ENCODE results near the gene POLR2I. TPM values are rescaled to one million over a fixed set of nuclear protein-coding genes. Genes with fewer than 3 reads are reported as not detected.

Gene POLR2I
- total and polyA plus RNA-seq, 11 donors = 80.4 to 180 (median 107) TPM

DNA sequence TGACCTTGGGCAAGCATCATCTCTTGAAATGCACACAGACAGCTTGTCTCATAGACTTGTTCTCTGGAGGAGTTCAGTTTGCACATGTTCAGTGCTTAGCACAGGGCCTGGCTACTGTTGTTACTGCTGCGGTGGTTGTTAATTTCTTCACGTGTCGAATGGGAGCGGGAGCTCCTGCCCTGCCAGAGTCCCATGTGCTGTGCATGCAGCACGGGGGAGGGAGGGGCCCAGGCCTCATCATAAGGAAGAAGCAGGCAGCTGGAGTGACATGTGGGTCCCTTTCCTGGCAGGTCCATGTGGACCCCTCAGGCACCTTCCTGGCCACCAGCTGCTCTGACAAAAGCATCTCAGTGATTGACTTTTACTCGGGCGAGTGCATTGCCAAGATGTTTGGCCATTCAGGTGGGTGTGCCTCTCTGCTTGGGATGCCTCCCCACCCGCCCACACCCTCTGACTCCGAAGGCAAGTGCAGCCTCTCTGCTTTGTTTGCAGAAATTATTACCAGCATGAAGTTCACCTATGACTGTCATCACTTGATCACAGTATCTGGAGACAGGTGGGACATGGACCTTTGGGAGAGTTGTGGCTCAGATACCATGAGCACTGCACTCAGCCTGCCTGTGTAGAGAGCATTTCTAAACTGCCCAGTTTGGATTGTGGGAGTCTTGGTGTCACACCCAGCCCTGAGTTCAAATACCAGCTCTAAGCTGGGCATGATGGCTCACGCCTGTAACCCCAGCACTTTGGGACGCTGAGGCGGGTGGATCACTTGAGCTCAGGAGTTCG is 23.6 kb downstream of the POLR2I start:
- H3K27ac ChIP-seq = no peak overlapping the region
- H3K4me1 ChIP-seq = peaks cover 0 to 16% (median 3%) of the 10 kb centered on the region in 12 donors
- 80 to 96% (median 91%) methylated on average over 13 of the region's 13 CpGs for WGBS, 4 donors
- H3K36me3 ChIP-seq = peaks cover 0 to 4% (median 0%) of the 10 kb centered on the region in 9 donors
- no peaks in the 10 kb centered on the region for H3K9me3 ChIP-seq
- intact Hi-C loops (cut with DNase I) = no loop called here
- ATAC-seq = no peak
- TF ChIP-seq, protein P1, sequence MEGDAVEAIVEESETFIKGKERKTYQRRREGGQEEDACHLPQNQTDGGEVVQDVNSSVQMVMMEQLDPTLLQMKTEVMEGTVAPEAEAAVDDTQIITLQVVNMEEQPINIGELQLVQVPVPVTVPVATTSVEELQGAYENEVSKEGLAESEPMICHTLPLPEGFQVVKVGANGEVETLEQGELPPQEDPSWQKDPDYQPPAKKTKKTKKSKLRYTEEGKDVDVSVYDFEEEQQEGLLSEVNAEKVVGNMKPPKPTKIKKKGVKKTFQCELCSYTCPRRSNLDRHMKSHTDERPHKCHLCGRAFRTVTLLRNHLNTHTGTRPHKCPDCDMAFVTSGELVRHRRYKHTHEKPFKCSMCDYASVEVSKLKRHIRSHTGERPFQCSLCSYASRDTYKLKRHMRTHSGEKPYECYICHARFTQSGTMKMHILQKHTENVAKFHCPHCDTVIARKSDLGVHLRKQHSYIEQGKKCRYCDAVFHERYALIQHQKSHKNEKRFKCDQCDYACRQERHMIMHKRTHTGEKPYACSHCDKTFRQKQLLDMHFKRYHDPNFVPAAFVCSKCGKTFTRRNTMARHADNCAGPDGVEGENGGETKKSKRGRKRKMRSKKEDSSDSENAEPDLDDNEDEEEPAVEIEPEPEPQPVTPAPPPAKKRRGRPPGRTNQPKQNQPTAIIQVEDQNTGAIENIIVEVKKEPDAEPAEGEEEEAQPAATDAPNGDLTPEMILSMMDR (IDR thresholded peaks at IDR 0.05) = no peak
- no peak for TF ChIP-seq POLR2A (IDR thresholded peaks at IDR 0.05)
- DNase-seq = no peak
- H3K27me3 ChIP-seq = no peaks in the 10 kb centered on the region
- no peak overlapping the region for H3K4me3 ChIP-seq

DNA sequence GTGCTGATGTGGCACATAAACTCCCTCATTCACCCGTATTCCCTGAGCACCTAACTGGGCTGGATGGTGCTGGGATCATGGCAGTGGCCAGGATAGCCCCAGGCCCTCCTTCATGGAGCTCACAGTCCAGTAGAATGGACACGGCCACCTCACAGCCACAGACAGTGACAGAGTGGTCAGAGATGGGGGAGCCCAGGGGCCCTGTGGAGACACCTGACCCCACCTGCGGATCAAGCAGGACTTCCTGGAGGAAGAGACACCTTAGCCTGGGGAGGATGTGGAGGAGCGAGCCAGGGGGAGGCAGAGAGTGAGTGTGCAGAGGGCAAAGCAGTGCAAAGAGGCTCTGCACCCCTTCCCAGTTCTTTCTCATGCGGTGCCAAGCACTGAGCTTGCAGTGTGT is 24.8 kb downstream of the POLR2I start:
- H3K36me3 ChIP-seq = peaks cover 0 to 4% (median 0%) of the 10 kb centered on the region in 9 donors
- TF ChIP-seq POLR2A (IDR thresholded peaks at IDR 0.05) = no peak
- TF ChIP-seq, protein P1 (IDR thresholded peaks at IDR 0.05) = no peak
- intact Hi-C loops (cut with DNase I) = no loop called here
- no peak overlapping the region for H3K4me3 ChIP-seq
- ATAC-seq (no peak), DNase-seq (no peak)
- no peaks in the 10 kb centered on the region for H3K9me3 ChIP-seq
- peaks cover 0 to 16% (median 3%) of the 10 kb centered on the region in 12 donors for H3K4me1 ChIP-seq
- H3K27me3 ChIP-seq = no peaks in the 10 kb centered on the region
- WGBS, 4 donors = 94 to 96% (median 95%) methylated on average over 5 of the region's 5 CpGs
- H3K27ac ChIP-seq = no peak overlapping the region

DNA sequence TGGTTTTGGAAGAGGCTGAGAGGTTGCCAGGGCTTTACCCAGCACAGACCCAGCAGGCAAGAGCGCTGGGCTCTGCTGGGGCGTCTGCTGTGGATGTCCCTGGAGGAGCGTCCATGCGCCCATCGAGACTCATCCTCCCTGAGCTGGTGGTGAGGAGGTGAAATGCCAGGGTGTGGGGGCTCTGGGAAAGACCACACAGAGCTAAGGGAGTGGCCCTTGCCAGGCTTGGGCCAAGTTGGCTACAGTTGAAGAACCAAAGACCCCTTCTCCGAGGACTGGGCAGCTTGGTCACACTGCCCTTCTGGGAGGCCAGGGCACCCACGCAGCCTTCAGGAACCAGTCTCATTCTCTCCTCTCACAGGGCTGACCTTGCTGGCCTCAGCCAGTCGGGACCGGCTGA is 28.3 kb downstream of the POLR2I start:
- Histone ChIP-seq H3K9me3 (no peaks in the 10 kb centered on the region), H3K36me3 (peaks cover 0 to 30% (median 0%) of the 10 kb centered on the region in 9 donors), H3K27me3 (no peaks in the 10 kb centered on the region), H3K4me1 (peaks cover 0 to 1% (median 0%) of the 10 kb centered on the region in 12 donors), H3K27ac (no peak overlapping the region), H3K4me3 (no peak overlapping the region)
- WGBS, 4 donors = 95 to 98% (median 97%) methylated on average over 7 to 9 of the region's 9 CpGs
- TF ChIP-seq, protein P1 (IDR thresholded peaks at IDR 0.05) = no peak
- no peak for TF ChIP-seq POLR2A (IDR thresholded peaks at IDR 0.05)
- ATAC-seq (no peak), DNase-seq (no peak)
- intact Hi-C loops (cut with DNase I) = no loop called here

DNA sequence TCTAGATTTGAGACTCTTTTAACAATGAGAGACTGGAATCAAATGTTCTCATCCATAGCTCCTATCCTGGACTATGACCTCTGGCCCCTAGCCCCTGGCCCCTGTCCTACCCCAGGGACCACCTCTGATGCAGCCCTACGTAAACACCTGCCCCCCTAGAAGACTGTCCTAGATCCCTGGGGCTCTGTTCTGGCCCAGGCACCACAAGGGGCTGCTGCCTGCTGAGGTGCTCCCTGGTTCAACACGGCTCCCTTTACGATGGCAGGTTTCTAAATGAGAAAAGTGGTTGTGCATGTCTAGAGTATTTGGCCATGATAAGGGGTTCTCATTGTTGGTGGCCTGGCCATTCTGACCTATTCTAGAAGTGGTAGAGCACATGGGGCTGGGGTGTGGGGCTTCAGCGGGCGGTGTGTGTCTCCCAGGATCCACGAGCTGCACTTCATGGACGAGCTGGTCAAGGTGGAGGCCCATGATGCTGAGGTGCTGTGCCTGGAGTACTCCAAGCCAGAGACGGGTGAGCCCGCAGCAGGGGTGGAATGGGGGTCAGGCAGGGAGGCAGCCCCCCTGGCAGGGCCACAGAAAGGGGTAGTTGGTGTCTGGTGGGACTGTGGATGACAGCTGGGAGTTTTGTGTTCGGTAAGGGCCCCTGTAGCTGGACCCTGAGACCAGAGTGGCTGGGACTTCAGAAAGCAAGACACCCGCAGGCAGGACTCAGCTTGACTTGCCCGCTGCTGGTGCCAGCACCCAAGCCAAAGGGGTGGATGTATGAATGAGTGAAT is 30.3 kb downstream of the POLR2I start:
- H3K27me3 ChIP-seq = no peaks in the 10 kb centered on the region
- peaks cover 0 to 3% (median 0%) of the 10 kb centered on the region in 12 donors for H3K4me1 ChIP-seq
- WGBS, 4 donors = 91 to 98% (median 95%) methylated on average over 11 to 12 of the region's 12 CpGs
- DNase-seq = no peak
- no peak overlapping the region for H3K4me3 ChIP-seq
- H3K9me3 ChIP-seq = no peaks in the 10 kb centered on the region
- H3K27ac ChIP-seq = no peak overlapping the region
- TF ChIP-seq, protein P1 (IDR thresholded peaks at IDR 0.05) = no peak
- no peak for TF ChIP-seq POLR2A (IDR thresholded peaks at IDR 0.05)
- ATAC-seq = no peak
- intact Hi-C loops (cut with DNase I) = no loop called here
- H3K36me3 ChIP-seq = peaks cover 0 to 30% (median 0%) of the 10 kb centered on the region in 9 donors

Measured in heart left ventricle (tissue), 16 donors.